GM12872 (cell line): ENCODE measurements around the gene CYP26B1.

ENCODE experiments used
- TF ChIP-seq, protein P1 (sequence below): IDR thresholded peaks from 3 replicates; pipeline ENCODE4 v1.5.1; 2011; ENCODE audit warnings: low read depth, mild to moderate bottlenecking, low read length, moderate library complexity; ENCODE audit not compliant: insufficient read depth

The CYP26B1 gene

DNA sequence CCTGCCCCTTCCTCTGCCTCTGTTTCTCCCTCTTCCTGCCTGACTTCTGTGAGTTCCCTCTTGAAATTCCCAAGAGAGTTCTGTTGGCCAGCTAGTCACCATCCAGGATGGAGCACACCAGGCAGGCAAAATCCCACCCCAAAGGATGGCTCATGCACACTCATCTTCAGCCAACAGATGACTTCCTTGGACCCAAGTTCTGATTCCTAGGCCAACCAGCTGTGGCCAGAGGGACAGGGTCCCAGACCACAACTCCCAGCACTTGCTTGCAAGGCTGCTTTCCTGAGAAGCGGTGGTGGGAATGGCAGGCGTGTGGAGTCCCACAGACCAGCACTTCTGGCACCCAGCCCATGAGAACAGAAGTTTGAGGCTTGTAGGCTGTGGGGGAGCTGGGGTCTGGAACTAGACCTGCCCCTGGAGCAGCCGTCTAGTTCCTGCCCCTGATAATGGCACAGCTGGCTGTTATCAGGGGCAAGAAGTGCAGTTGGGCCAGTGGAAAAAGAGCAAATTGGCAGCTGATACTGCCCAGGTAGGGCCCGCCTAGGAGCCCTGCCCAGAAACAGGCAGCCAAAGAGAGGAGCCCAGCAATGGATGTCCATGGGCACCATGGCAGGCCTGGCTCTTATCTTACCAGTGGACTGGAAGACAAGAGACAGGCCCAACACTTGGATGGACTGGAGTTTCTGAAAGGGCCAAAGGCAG is 56.7 kb downstream of the CYP26B1 start:
- TF ChIP-seq, protein P1, sequence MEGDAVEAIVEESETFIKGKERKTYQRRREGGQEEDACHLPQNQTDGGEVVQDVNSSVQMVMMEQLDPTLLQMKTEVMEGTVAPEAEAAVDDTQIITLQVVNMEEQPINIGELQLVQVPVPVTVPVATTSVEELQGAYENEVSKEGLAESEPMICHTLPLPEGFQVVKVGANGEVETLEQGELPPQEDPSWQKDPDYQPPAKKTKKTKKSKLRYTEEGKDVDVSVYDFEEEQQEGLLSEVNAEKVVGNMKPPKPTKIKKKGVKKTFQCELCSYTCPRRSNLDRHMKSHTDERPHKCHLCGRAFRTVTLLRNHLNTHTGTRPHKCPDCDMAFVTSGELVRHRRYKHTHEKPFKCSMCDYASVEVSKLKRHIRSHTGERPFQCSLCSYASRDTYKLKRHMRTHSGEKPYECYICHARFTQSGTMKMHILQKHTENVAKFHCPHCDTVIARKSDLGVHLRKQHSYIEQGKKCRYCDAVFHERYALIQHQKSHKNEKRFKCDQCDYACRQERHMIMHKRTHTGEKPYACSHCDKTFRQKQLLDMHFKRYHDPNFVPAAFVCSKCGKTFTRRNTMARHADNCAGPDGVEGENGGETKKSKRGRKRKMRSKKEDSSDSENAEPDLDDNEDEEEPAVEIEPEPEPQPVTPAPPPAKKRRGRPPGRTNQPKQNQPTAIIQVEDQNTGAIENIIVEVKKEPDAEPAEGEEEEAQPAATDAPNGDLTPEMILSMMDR: no peak

DNA sequence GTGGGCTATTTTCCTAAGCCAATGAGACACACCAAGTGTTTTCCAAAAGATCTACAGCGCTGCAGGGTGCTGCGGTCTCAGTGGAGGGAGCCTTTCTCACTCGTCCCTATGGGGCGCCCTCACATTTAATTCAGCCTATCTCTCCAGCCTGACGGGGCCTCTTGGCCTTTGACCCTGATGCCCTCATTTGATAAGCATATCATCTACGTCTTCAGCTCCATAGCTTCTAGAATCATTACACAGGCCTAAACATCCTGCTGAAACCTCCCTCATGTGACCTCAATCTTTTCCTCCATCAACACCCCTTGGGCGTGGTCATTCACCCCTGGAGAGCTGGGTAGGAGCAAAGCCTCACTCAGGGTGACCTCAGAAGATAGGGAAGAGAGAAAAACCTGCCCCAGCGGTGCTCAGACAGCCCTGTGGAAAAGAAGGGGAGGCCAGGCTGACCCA is 57.4 kb downstream of the CYP26B1 start:
- TF ChIP-seq, protein P1: no peak

DNA sequence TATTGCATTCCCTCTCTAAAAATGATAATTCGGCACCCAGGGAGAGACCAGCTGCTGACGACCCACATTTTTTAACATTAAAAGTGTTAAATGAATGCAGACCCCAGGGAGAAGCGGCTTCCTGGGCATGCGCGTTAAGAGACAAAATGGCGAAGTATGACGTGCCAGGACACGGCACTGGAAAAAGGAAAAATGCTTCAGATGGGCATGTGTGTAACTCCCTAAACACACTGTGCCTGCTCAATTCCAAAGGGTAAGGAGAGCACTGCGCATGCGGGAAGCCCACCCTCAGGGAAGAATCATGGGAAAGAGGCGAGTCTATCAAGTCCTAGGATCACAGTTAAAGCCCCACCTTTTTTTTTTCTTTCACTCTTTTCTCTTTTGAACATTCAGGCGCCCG is 58.1 kb downstream of the CYP26B1 start:
- TF ChIP-seq, protein P1: no peak

DNA sequence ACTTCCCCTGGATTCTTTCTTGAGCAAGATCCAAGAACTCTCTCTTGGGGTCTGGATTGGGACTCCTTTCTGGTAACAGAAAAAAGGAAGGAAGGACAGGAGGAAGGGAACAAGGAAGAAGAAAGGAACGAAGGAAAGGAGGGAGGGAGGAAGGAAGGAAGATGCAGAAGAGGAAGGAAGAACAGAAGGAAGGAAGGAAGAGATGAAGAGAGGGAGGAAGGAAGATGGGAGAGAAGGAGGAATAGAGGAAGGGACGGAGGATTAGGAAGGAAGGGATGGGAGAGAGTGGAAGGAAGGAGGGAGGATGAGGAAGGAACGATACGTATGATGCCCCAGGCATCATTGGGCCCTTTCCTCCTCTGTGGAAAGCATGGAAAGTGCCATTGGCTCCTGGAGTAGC is 58.6 kb downstream of the CYP26B1 start:
- TF ChIP-seq, protein P1: no peak

DNA sequence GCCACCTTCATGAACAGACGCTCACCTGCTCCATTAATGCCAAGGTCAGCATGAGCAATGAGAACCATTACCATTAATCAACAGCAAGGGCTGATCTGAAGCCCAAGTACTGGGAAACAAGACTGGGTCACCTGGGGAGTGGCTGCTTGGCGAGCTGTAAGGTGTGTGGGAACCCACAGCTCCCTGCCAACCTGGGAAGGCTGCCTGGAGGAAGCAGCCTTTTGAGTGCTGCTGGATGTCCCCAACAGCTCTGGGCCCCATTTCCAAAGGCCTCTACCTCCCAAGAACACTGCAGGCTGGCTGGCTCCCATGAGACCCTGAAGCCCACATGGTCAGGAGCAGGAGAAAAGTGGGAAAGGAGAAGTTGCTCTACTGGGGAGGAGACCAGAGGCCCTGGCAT is 62.1 kb downstream of the CYP26B1 start:
- TF ChIP-seq, protein P1: no peak

DNA sequence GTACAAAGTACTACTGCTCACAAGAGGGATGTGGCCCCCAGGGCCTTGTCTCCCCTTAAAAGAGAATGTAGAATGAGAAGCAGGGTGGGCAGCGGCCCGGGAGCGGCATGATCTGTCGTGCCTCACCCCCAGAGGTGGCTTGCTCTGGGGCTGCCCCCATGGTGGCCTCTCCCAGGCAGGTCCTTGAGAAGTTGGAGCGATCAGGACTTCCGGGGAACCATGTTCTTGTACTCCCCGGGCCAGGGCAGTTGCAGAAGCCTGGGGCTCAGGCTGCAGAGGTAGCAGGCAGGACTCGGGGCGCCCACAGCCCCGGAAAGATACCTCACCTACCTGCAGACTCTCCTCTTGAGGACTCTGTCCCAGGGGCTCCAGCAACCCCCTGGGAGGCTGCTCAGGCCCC is 62.6 kb downstream of the CYP26B1 start:
- TF ChIP-seq, protein P1: no peak

DNA sequence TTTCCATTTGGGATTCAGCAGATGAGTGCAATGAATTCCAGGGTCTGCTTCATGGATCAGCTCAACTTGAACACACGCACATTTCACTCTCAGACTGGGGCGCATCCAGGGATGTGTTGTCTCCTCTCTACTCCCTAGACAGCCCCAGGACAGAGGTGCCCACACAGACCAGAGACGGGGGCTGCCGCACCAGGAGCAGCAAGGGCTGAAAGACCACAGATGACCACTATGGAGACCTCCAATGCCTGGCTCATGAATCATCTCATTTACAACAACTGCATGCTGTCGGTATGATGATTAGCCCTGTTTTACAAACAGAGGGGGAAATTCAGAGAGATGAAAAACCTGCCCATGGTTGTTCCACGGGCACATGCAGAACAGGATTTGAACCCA is 63.1 kb downstream of the CYP26B1 start:
- TF ChIP-seq, protein P1: no peak
